ENCODE data around the gene TLX1.

GRCh38 chr10:101140950-101141615, 10.0 kb downstream of the TLX1 start:
- TF ChIP-seq CTCF (conservative IDR thresholded peaks at IDR 0.05; ENCODE audit: low read length) (no peak), EZH2phosphoT487 (IDR thresholded peaks at IDR 0.05; ENCODE audit: borderline replicate concordance) (no peak)
